ENCODE results near the gene KHDC3L. TPM values are rescaled to one million over a fixed set of nuclear protein-coding genes. Genes with fewer than 3 reads are reported as not detected.

KHDC3L gene
- total RNA-seq, 1 donor from 2014 or later, result not detected

DNA sequence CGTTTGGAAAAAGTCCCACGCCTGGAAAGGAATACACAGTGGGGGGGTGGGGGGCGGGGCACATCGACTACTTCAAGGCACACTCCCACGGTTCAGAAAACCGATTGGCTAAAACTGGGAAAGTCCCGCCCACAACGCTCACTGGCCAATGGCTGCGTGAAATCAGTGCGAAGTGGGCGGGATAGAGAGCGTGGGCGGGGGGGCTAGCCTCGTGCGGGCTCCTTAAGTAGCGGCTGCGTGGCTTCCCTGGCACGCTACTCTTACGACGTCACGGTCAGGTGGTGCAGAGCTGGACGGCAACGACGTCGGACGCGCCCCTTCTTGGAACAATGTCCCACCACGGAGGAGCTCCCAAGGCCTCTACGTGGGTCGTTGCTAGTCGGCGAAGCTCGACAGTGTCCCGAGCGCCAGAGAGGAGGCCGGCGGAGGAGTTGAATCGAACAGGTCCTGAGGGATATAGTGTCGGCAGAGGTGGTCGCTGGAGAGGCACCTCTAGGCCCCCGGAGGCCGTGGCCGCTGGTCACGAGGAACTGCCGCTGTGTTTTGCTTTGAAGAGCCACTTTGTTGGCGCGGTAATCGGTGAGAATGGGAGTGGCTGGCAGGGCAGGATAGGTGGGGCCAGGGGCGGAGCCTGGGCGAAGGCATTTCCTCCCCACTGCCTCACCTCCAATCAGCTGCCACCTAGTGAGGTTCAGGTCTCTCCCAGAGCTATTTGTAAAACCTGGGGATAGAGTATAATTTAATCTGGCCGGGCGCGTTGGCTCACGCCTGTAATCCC is 32.3 kb downstream of the KHDC3L start, which contains the start of gene DDX43:
DDX43 (plus strand) TSS at position 252 of the 778 bp plus-strand sequence; CDS start at position 330, 78 bp downstream.
- Mint-ChIP-seq H3K9me3 (ENCODE audit: unreplicated experiment) (no peaks in the 10 kb centered on the region), H3K4me3 (ENCODE audit: unreplicated experiment) (no peak within 1 kb of the TSS), H3K4me1 (ENCODE audit: unreplicated experiment) (no peaks in the 10 kb centered on the region), H3K27me3 (ENCODE audit: unreplicated experiment) (no peaks in the 10 kb centered on the region), H3K27ac (ENCODE audit: unreplicated experiment) (no peak within 1 kb of the TSS), H3K36me3 (ENCODE audit: unreplicated experiment) (no peaks in the 10 kb centered on the region)
- DNase-seq (ENCODE audit: extremely low spot score, unreplicated experiment), result peak; percentile 75
- TF ChIP-seq, protein P1, sequence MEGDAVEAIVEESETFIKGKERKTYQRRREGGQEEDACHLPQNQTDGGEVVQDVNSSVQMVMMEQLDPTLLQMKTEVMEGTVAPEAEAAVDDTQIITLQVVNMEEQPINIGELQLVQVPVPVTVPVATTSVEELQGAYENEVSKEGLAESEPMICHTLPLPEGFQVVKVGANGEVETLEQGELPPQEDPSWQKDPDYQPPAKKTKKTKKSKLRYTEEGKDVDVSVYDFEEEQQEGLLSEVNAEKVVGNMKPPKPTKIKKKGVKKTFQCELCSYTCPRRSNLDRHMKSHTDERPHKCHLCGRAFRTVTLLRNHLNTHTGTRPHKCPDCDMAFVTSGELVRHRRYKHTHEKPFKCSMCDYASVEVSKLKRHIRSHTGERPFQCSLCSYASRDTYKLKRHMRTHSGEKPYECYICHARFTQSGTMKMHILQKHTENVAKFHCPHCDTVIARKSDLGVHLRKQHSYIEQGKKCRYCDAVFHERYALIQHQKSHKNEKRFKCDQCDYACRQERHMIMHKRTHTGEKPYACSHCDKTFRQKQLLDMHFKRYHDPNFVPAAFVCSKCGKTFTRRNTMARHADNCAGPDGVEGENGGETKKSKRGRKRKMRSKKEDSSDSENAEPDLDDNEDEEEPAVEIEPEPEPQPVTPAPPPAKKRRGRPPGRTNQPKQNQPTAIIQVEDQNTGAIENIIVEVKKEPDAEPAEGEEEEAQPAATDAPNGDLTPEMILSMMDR (IDR thresholded peaks at IDR 0.05), result no peak

DNA sequence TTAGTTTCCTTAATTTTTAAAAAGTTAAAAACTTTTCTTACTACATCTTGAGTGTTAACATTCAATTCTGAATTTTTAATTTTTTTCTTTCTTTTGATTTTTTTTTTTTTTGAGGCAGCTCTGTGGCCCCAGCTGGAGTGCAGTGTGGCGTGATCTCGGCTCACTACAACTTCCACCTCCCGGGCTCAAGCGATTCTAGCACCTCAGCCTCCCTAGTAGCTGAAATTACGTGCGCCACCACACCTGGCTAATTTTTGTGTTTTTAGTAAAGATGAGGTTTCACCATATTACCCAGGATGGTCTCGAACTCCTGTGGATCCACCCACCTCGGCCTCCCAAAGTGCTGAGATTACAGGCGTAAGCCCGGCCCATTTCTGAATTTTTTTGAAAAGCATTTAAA is 33.4 kb downstream of the KHDC3L start:
- Mint-ChIP-seq H3K4me1 (ENCODE audit: unreplicated experiment) (no peaks in the 10 kb centered on the region), H3K27me3 (ENCODE audit: unreplicated experiment) (no peaks in the 10 kb centered on the region), H3K36me3 (ENCODE audit: unreplicated experiment) (no peaks in the 10 kb centered on the region), H3K27ac (ENCODE audit: unreplicated experiment) (no peak overlapping the region), H3K9me3 (ENCODE audit: unreplicated experiment) (no peaks in the 10 kb centered on the region), H3K4me3 (ENCODE audit: unreplicated experiment) (no peak overlapping the region)
- TF ChIP-seq, protein P1 (IDR thresholded peaks at IDR 0.05), result no peak
- peak; percentile 48 for DNase-seq (ENCODE audit: extremely low spot score, unreplicated experiment)

DNA sequence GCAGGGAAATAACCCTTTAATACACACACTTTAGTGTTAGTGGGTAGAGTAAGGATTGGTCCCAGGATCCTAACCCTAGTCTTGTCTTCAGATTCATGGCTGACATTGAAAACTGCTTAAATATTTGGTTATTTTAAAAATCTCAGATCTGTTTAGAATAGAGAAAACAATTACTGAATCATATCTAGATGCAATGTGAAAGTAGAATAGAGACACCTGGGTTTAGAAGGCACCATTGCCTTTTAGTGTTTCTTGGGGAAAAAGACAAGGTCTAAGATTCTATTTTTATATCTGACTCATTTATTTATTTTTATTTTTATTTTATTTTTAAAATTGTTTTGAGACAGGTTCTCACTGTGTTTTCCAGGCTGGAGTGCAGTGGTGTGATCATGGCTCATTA is 38.2 kb downstream of the KHDC3L start:
- Mint-ChIP-seq H3K4me3 (ENCODE audit: unreplicated experiment) (no peak overlapping the region), H3K27me3 (ENCODE audit: unreplicated experiment) (peaks cover 4% of the 10 kb centered on the region), H3K36me3 (ENCODE audit: unreplicated experiment) (no peaks in the 10 kb centered on the region), H3K4me1 (ENCODE audit: unreplicated experiment) (no peaks in the 10 kb centered on the region), H3K27ac (ENCODE audit: unreplicated experiment) (no peak overlapping the region), H3K9me3 (ENCODE audit: unreplicated experiment) (no peaks in the 10 kb centered on the region)
- TF ChIP-seq, protein P1 (IDR thresholded peaks at IDR 0.05), result no peak
- DNase-seq (ENCODE audit: extremely low spot score, unreplicated experiment), result no peak

DNA sequence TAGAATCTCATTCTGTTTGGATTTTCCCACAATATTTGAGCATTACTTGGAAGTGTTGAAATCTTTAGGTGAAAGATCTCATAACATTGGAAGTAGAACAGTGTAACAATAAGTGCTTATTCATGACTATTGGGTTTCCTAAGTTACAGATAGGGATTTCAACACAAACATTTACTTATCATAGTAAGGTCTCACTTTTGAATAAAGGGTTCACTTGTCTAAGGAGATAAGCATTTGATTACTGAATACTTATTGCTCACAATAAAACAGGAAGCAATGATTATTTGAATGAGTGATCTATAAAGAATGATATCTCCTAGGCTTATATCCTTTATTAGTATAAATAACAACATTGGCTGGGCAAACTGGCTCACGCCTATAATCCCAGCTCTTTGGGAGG is 46.9 kb downstream of the KHDC3L start:
- TF ChIP-seq, protein P1 (IDR thresholded peaks at IDR 0.05), result no peak
- no peak for DNase-seq (ENCODE audit: extremely low spot score, unreplicated experiment)

DNA sequence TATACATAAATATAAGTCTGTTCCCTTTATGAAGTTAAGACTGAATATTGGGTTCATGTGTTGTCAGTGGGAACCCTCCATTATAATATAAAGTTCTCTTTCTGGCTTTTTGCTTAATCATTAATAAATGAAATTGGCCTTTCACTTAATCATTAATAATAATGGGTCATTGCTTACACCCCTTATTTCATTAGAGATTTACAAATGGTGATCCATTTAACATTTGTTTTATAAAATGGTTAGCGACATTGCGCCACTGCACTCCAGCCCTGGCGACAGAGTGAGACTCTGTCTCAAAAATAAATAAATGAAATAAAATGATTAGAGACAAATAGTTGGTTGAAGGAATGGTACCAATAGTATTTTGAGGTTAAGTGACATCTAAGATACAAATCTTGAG is 50.6 kb downstream of the KHDC3L start:
- DNase-seq (ENCODE audit: extremely low spot score, unreplicated experiment), result no peak
- H3K36me3 Mint-ChIP-seq (ENCODE audit: unreplicated experiment), result no peaks in the 10 kb centered on the region
- no peaks in the 10 kb centered on the region for H3K4me1 Mint-ChIP-seq (ENCODE audit: unreplicated experiment)
- no peak overlapping the region for H3K4me3 Mint-ChIP-seq (ENCODE audit: unreplicated experiment)
- no peaks in the 10 kb centered on the region for H3K9me3 Mint-ChIP-seq (ENCODE audit: unreplicated experiment)
- no peak overlapping the region for H3K27ac Mint-ChIP-seq (ENCODE audit: unreplicated experiment)
- TF ChIP-seq, protein P1 (IDR thresholded peaks at IDR 0.05), result no peak
- H3K27me3 Mint-ChIP-seq (ENCODE audit: unreplicated experiment), result peaks cover 4% of the 10 kb centered on the region

More for the DNA sequence above, 46.9 kb downstream of the KHDC3L start:
- Mint-ChIP-seq H3K27ac (ENCODE audit: unreplicated experiment) (no peak overlapping the region), H3K27me3 (ENCODE audit: unreplicated experiment) (peaks cover 9% of the 10 kb centered on the region), H3K4me3 (ENCODE audit: unreplicated experiment) (no peak overlapping the region), H3K4me1 (ENCODE audit: unreplicated experiment) (no peaks in the 10 kb centered on the region), H3K36me3 (ENCODE audit: unreplicated experiment) (no peaks in the 10 kb centered on the region), H3K9me3 (ENCODE audit: unreplicated experiment) (no peaks in the 10 kb centered on the region)

Other genes with a start within 250 kb of the KHDC3L start
- not detected in 2 replicates for gene KHDC1L, start 137.2 kb upstream of the KHDC3L start, total RNA-seq
- gene KHDC1, start 99.5 kb upstream of the KHDC3L start, total RNA-seq, result 4.1 and 4.5 TPM in 2 replicates
- not detected in 2 replicates for gene DPPA5, start 8.4 kb upstream of the KHDC3L start, total RNA-seq
- not detected in 2 replicates for gene OOEP, start 7.2 kb downstream of the KHDC3L start, total RNA-seq
- gene DDX43, start 32.2 kb downstream of the KHDC3L start, total RNA-seq, result not detected in 2 replicates
- 0.37 and 0.59 TPM in 2 replicates for gene CGAS, start 89.6 kb downstream of the KHDC3L start, total RNA-seq
- 23.7 and 24.8 TPM in 2 replicates for gene MTO1, start 99.1 kb downstream of the KHDC3L start, total RNA-seq
- 10,441 and 10,582 TPM in 2 replicates for gene EEF1A1, start 158.4 kb downstream of the KHDC3L start, total RNA-seq

Data from osteocyte (in vitro differentiated cells).